Calu3 (cell line): ENCODE data around the gene DCP2. TPM values are rescaled to one million over a fixed set of nuclear protein-coding genes. Genes with fewer than 3 reads are reported as not detected.

Experiments
- BruUV-seq: library from RNA; stranded (reverse); fragments of 400-500 nt; replicated peaks from 2 replicates; lab custom pipeline; 2021; lab: Mats Ljungman, UMichigan
- CTCF ChIA-PET: fragments of 300-600 bp; sonication (Branson Sonifier 250); formaldehyde crosslinking; loops from one replicate; lab custom pipeline; 2022; ENCODE audit warnings: antibody characterized with exemption; lab: Charles Lee
- DNase-seq: peaks from one replicate; pipeline ENCODE4 v3.0.0; 2022
- H3K27ac Mint-ChIP-seq: one replicate; pipeline ENCODE4 v1.8.0; 2022; ENCODE audit warnings: mixed read lengths; ENCODE audit not compliant: unreplicated experiment
- H3K27me3 Mint-ChIP-seq: one replicate; pipeline ENCODE4 v1.8.0; 2022; ENCODE audit warnings: mixed read lengths; ENCODE audit not compliant: unreplicated experiment
- H3K36me3 Mint-ChIP-seq: one replicate; pipeline ENCODE4 v1.8.0; 2022; ENCODE audit warnings: mild to moderate bottlenecking, moderate library complexity, mixed read lengths; ENCODE audit not compliant: insufficient read depth, unreplicated experiment
- H3K4me1 Mint-ChIP-seq: one replicate; pipeline ENCODE4 v1.8.0; 2022; ENCODE audit warnings: mild to moderate bottlenecking, low read depth, mixed read lengths; ENCODE audit not compliant: unreplicated experiment
- H3K4me3 Mint-ChIP-seq: one replicate; pipeline ENCODE4 v1.8.0; 2022; ENCODE audit warnings: mild to moderate bottlenecking, low read depth, moderate library complexity, mixed read lengths; ENCODE audit not compliant: unreplicated experiment
- H3K9me3 Mint-ChIP-seq: one replicate; pipeline ENCODE4 v1.8.0; 2022; ENCODE audit warnings: low read depth, mixed read lengths; ENCODE audit not compliant: unreplicated experiment
- CTCF ChIP-seq: fragments of 200-600 bp; IDR thresholded peaks from one replicate; pipeline ENCODE4 v1.8.0; 2022; ENCODE audit warnings: antibody characterized with exemption; ENCODE audit not compliant: unreplicated experiment
- intact Hi-C: fragments of 100-400 bp; cut with micrococcal nuclease; formaldehyde crosslinking; loops from one replicate; pipeline ENCODE4 v1.10.0; 2022; ENCODE audit not compliant: unreplicated experiment
- total RNA-seq: library from RNA; stranded (reverse); gene quantifications from 2 replicates; pipeline ENCODE4 v1.2.3, GENCODE V29; 2022

Gene DCP2
- total RNA-seq, 1 experiment from 2014 or later = 56.0 TPM

- intact Hi-C loops = no loop called here
- H3K27ac Mint-ChIP-seq = no peak overlapping the region
- TF ChIP-seq CTCF = no peak
- H3K4me1 Mint-ChIP-seq = no peaks in the 10 kb centered on the region
- CTCF ChIA-PET = no interaction called here
- no peaks in the 10 kb centered on the region for H3K36me3 Mint-ChIP-seq
- no TSS peak for BruUV-seq
- H3K9me3 Mint-ChIP-seq = no peaks in the 10 kb centered on the region
- no peaks in the 10 kb centered on the region for H3K27me3 Mint-ChIP-seq
- DNase-seq = no peak
- H3K4me3 Mint-ChIP-seq = no peak overlapping the region
Measured at GRCh38 chr5:113054899-113055298, 78.3 kb downstream of the DCP2 start.

GRCh38 chr5:113056988-113057387 lies 80.4 kb downstream of the DCP2 start:
- H3K9me3 Mint-ChIP-seq = no peaks in the 10 kb centered on the region
- BruUV-seq = no TSS peak
- CTCF ChIA-PET = no interaction called here
- DNase-seq = no peak
- no peak overlapping the region for H3K27ac Mint-ChIP-seq
- H3K4me3 Mint-ChIP-seq = no peak overlapping the region
- H3K4me1 Mint-ChIP-seq = no peaks in the 10 kb centered on the region
- no peaks in the 10 kb centered on the region for H3K27me3 Mint-ChIP-seq
- intact Hi-C loops = no loop called here
- no peak for TF ChIP-seq CTCF
- no peaks in the 10 kb centered on the region for H3K36me3 Mint-ChIP-seq

GRCh38 chr5:113057557-113057984 lies 81.0 kb downstream of the DCP2 start:
- no peak for DNase-seq
- Mint-ChIP-seq H3K36me3 (no peaks in the 10 kb centered on the region), H3K27me3 (no peaks in the 10 kb centered on the region), H3K27ac (no peak overlapping the region), H3K4me3 (no peak overlapping the region), H3K9me3 (no peaks in the 10 kb centered on the region), H3K4me1 (no peaks in the 10 kb centered on the region)
- no peak for TF ChIP-seq CTCF
- intact Hi-C loops = no loop called here
- BruUV-seq = no TSS peak
- CTCF ChIA-PET = no interaction called here

GRCh38 chr5:113058269-113058668 lies 81.7 kb downstream of the DCP2 start:
- Mint-ChIP-seq H3K36me3 (no peaks in the 10 kb centered on the region), H3K27ac (no peak overlapping the region), H3K9me3 (no peaks in the 10 kb centered on the region), H3K4me3 (no peak overlapping the region), H3K27me3 (no peaks in the 10 kb centered on the region), H3K4me1 (no peaks in the 10 kb centered on the region)
- intact Hi-C loops = no loop called here
- no peak for DNase-seq
- TF ChIP-seq CTCF = no peak
- CTCF ChIA-PET = no interaction called here
- BruUV-seq = no TSS peak
